Astrocyte (in vitro differentiated cells and primary cell): ENCODE results near the gene PITX2. TPM values are rescaled to one million over a fixed set of nuclear protein-coding genes. Genes with fewer than 3 reads are reported as not detected.

Experiments used
- DNase-seq: peaks from one replicate; pipeline ENCODE4 v3.0.0-alpha.2; 2010; ENCODE audit warnings: low read depth
- FAIRE-seq: peaks from 2 replicates; lab custom pipeline; 2011; peaks lifted over from hg19 to GRCh38; lab: Jason Lieb, UNC
- H2AFZ ChIP-seq: 2 replicates; pipeline ENCODE4 v1.6.0; 2012; ENCODE audit warnings: low read depth, low read length, inconsistent platforms
- H3K27ac ChIP-seq: 2 replicates; pipeline ENCODE4 v1.5.1; 2011; ENCODE audit warnings: low read depth, low read length, inconsistent platforms
- H3K27me3 ChIP-seq: 2 replicates; pipeline ENCODE4 v1.6.0; 2011; ENCODE audit warnings: low read length, inconsistent platforms; ENCODE audit not compliant: insufficient read depth
- H3K36me3 ChIP-seq: 2 replicates; pipeline ENCODE4 v1.5.1; 2011; ENCODE audit warnings: low read length, inconsistent platforms; ENCODE audit not compliant: insufficient read depth
- H3K4me1 ChIP-seq: 2 replicates; pipeline ENCODE4 v1.5.1; 2011; ENCODE audit warnings: low read length, inconsistent platforms; ENCODE audit not compliant: insufficient read depth
- H3K4me2 ChIP-seq: 2 replicates; pipeline ENCODE4 v1.6.0; 2012; ENCODE audit warnings: low read length, inconsistent platforms
- H3K4me3 ChIP-seq: 2 replicates; pipeline ENCODE4 v1.5.1; 2011; ENCODE audit warnings: low read depth, mild to moderate bottlenecking, low read length, inconsistent platforms; ENCODE audit not compliant: insufficient read depth
- H3K79me2 ChIP-seq: 2 replicates; pipeline ENCODE4 v1.6.0; 2012; ENCODE audit warnings: mild to moderate bottlenecking, low read length, inconsistent platforms; ENCODE audit not compliant: insufficient read depth
- H3K9ac ChIP-seq: 2 replicates; pipeline ENCODE4 v1.6.0; 2012; ENCODE audit warnings: mild to moderate bottlenecking, low read length, inconsistent platforms
- H3K9me3 ChIP-seq: 2 replicates; pipeline ENCODE4 v1.5.1; 2012; ENCODE audit warnings: low read depth, mild to moderate bottlenecking, low read length, inconsistent platforms; ENCODE audit not compliant: insufficient read depth
- H4K20me1 ChIP-seq: 2 replicates; pipeline ENCODE4 v1.6.0; 2012; ENCODE audit warnings: low read length, inconsistent platforms; ENCODE audit not compliant: insufficient read depth
- H3K27ac Mint-ChIP-seq: one replicate; pipeline ENCODE4 v1.8.0; 2021; ENCODE audit warnings: mild to moderate bottlenecking, mixed read lengths; ENCODE audit not compliant: unreplicated experiment
- H3K27me3 Mint-ChIP-seq: one replicate; pipeline ENCODE4 v1.8.0; 2021; ENCODE audit warnings: low read depth, mixed read lengths; ENCODE audit not compliant: unreplicated experiment
- H3K36me3 Mint-ChIP-seq: one replicate; pipeline ENCODE4 v1.8.0; 2021; ENCODE audit warnings: low read depth, mixed read lengths; ENCODE audit not compliant: unreplicated experiment
- H3K4me1 Mint-ChIP-seq: one replicate; pipeline ENCODE4 v1.8.0; 2021; ENCODE audit warnings: low read depth, mixed read lengths; ENCODE audit not compliant: unreplicated experiment
- H3K4me3 Mint-ChIP-seq: one replicate; pipeline ENCODE4 v1.8.0; 2021; ENCODE audit warnings: mild to moderate bottlenecking, moderate library complexity, mixed read lengths; ENCODE audit not compliant: unreplicated experiment
- H3K9me3 Mint-ChIP-seq: one replicate; pipeline ENCODE4 v1.8.0; 2021; ENCODE audit warnings: mild to moderate bottlenecking, mixed read lengths; ENCODE audit not compliant: unreplicated experiment
- EZH2 ChIP-seq: IDR thresholded peaks from 2 replicates; pipeline ENCODE4 v1.6.1; 2012; ENCODE audit warnings: mild to moderate bottlenecking, low read length, inconsistent platforms; ENCODE audit not compliant: insufficient read depth
- total RNA-seq: library from RNA; stranded (reverse); gene quantifications from 2 replicates; pipeline ENCODE4 v1.2.1, GENCODE V29; 2021
- TF ChIP-seq, protein P1 (sequence below): IDR thresholded peaks from 2 replicates; pipeline ENCODE4 v1.5.1; 2011; ENCODE audit warnings: low read depth, mild to moderate bottlenecking, inconsistent platforms, low read length, moderate library complexity; ENCODE audit not compliant: insufficient read depth

The PITX2 gene
- total RNA-seq, 1 donor from 2014 or later = 3.8 TPM

DNA sequence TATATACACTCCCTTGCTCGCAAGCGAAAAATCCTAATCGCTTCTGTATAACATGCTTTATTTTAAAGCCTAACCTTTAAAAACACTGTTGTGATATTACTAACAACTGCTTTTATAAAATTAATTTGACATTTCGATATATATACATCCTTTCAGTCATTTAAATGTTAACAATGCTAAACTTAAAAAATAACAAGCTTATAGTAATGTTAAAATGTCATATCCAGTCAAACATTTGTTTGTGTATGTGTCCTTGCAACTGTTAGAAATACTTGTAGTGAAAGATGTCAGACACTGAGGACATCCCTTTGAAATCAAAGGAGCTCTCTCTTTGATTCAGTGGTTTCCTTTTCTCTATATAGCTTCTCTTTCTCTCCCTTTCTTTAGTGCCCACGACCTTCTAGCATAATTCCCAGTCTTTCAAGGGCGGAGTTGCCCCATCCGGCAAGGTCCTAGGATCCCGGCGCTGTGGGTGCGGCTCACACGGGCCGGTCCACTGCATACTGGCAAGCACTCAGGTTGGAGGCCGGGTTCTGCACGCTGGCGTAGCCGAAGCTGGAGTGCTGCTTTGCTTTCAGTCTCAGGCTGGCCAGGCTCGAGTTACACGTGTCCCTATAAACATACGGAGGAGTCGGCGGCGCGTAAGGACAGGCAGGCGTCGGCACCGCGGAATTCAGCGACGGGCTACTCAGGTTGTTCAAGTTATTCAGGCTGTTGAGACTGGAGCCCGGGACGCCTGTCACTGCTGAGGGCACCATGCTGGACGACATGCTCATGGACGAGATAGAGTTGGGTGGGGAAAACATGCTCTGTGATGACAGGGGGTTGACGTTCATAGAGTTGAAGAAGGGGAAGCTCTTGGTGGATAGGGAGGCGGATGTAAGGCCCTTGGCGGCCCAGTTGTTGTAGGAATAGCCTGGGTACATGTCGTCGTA, 5.0 kb downstream of the PITX2 start:
- H3K4me1 ChIP-seq = peaks cover 10% of the 10 kb centered on the region
- H3K79me2 ChIP-seq = no peaks in the 10 kb centered on the region
- FAIRE-seq (peak; percentile 5), DNase-seq (no peak)
- H3K27ac ChIP-seq = no peak overlapping the region
- Mint-ChIP-seq H3K9me3 (peaks cover 49% of the 10 kb centered on the region), H3K4me1 (peaks cover 2% of the 10 kb centered on the region), H3K27ac (peak overlapping the region; percentile 23), H3K27me3 (peaks cover 82% of the 10 kb centered on the region), H3K4me3 (no peak overlapping the region), H3K36me3 (peaks cover 20% of the 10 kb centered on the region)
- peaks cover 17% of the 10 kb centered on the region for H4K20me1 ChIP-seq
- H3K9me3 ChIP-seq = peaks cover 18% of the 10 kb centered on the region
- H3K27me3 ChIP-seq = peaks cover 97% of the 10 kb centered on the region
- TF ChIP-seq EZH2 = peak; percentile 67
- TF ChIP-seq, protein P1, sequence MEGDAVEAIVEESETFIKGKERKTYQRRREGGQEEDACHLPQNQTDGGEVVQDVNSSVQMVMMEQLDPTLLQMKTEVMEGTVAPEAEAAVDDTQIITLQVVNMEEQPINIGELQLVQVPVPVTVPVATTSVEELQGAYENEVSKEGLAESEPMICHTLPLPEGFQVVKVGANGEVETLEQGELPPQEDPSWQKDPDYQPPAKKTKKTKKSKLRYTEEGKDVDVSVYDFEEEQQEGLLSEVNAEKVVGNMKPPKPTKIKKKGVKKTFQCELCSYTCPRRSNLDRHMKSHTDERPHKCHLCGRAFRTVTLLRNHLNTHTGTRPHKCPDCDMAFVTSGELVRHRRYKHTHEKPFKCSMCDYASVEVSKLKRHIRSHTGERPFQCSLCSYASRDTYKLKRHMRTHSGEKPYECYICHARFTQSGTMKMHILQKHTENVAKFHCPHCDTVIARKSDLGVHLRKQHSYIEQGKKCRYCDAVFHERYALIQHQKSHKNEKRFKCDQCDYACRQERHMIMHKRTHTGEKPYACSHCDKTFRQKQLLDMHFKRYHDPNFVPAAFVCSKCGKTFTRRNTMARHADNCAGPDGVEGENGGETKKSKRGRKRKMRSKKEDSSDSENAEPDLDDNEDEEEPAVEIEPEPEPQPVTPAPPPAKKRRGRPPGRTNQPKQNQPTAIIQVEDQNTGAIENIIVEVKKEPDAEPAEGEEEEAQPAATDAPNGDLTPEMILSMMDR = no peak
- H3K4me3 ChIP-seq = no peak overlapping the region
- no peak overlapping the region for H3K9ac ChIP-seq
- H3K36me3 ChIP-seq = no peaks in the 10 kb centered on the region
- H3K4me2 ChIP-seq = peak overlapping the region; percentile 25
- no peak overlapping the region for H2AFZ ChIP-seq

DNA sequence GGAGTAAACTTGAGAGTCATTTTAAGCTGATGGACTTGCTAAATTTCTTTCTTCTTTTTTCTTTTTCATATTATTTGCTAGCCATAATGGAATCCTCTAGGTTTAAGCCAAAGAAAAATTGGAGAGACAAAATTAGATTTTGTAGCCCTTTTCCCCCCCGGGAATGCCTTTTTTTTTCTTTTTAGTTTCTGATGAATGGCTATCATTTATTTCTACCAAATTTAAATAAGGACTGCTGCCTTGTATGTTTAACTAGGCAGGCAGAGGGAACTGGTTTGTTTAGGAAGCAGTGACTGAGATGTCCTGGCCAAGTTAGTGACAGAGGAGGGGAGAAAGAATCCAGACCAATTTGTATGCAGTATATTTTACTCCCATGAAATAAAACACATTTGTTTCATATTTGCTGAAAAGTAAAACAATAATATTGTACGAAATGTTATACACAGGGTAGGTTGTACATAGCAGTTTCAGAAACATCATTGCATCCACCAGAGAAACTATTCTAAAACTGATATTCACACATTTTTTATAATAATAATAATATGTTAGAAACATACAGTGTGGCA, 5.7 kb downstream of the PITX2 start:
- Mint-ChIP-seq H3K9me3 (peaks cover 49% of the 10 kb centered on the region), H3K4me3 (no peak overlapping the region), H3K27me3 (peaks cover 84% of the 10 kb centered on the region), H3K27ac (no peak overlapping the region), H3K4me1 (peaks cover 2% of the 10 kb centered on the region), H3K36me3 (peaks cover 20% of the 10 kb centered on the region)
- H3K27me3 ChIP-seq = peaks cover 97% of the 10 kb centered on the region
- peaks cover 5% of the 10 kb centered on the region for H3K4me1 ChIP-seq
- H3K4me3 ChIP-seq = no peak overlapping the region
- DNase-seq = no peak
- no peak for TF ChIP-seq EZH2
- TF ChIP-seq, protein P1 = no peak
- H3K9me3 ChIP-seq = peaks cover 18% of the 10 kb centered on the region
- H3K36me3 ChIP-seq = no peaks in the 10 kb centered on the region
- H2AFZ ChIP-seq = no peak overlapping the region
- H3K9ac ChIP-seq = no peak overlapping the region
- no peak for FAIRE-seq
- H3K4me2 ChIP-seq = no peak overlapping the region
- no peak overlapping the region for H3K27ac ChIP-seq
- H3K79me2 ChIP-seq = no peaks in the 10 kb centered on the region
- peaks cover 19% of the 10 kb centered on the region for H4K20me1 ChIP-seq
